Measurements from ENCODE around the gene PRIM1. TPM values are rescaled to one million over a fixed set of nuclear protein-coding genes. Genes with fewer than 3 reads are reported as not detected.
A peak's percentile ranks its signal among the peaks of the same experiment; 100 is the strongest.

Gene PRIM1
- total and polyA plus RNA-seq, 2 of the 13 experiments (the other 11 are each of a cell fraction or from before 2014, with no cell fraction given) = 30.0 to 47.3 TPM

- peak; percentile 97 for TF ChIP-seq ZNF687 (CRISPR knock-in tag; IDR thresholded peaks at IDR 0.05)
- TF ChIP-seq ARNT2 (CRISPR knock-in tag; IDR thresholded peaks at IDR 0.05; ENCODE audit: low read depth) = peak; percentile 83; the same call in 1 of the 2 replicates
- TF ChIP-seq HOXA5 (CRISPR knock-in tag; IDR thresholded peaks at IDR 0.05) = peak; percentile 90; the same call in 1 of the 2 replicates
- TF ChIP-seq ZNF773 (CRISPR knock-in tag; IDR thresholded peaks at IDR 0.05; ENCODE audit: borderline replicate concordance) = no peak
- TF ChIP-seq THYN1 (CRISPR knock-in tag; IDR thresholded peaks at IDR 0.05; ENCODE audit: borderline replicate concordance, low read depth) = no peak
- TF ChIP-seq E2F5 (CRISPR knock-in tag; conservative IDR thresholded peaks at IDR 0.05) = no peak; the same call in 1 of the 2 replicates
- TF ChIP-seq, protein P1, sequence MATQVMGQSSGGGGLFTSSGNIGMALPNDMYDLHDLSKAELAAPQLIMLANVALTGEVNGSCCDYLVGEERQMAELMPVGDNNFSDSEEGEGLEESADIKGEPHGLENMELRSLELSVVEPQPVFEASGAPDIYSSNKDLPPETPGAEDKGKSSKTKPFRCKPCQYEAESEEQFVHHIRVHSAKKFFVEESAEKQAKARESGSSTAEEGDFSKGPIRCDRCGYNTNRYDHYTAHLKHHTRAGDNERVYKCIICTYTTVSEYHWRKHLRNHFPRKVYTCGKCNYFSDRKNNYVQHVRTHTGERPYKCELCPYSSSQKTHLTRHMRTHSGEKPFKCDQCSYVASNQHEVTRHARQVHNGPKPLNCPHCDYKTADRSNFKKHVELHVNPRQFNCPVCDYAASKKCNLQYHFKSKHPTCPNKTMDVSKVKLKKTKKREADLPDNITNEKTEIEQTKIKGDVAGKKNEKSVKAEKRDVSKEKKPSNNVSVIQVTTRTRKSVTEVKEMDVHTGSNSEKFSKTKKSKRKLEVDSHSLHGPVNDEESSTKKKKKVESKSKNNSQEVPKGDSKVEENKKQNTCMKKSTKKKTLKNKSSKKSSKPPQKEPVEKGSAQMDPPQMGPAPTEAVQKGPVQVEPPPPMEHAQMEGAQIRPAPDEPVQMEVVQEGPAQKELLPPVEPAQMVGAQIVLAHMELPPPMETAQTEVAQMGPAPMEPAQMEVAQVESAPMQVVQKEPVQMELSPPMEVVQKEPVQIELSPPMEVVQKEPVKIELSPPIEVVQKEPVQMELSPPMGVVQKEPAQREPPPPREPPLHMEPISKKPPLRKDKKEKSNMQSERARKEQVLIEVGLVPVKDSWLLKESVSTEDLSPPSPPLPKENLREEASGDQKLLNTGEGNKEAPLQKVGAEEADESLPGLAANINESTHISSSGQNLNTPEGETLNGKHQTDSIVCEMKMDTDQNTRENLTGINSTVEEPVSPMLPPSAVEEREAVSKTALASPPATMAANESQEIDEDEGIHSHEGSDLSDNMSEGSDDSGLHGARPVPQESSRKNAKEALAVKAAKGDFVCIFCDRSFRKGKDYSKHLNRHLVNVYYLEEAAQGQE (IDR thresholded peaks at IDR 0.05; ENCODE audit: borderline replicate concordance in 1 of 2, low read depth in 1 of 2, low read length in 2 of 2) = peak in 1 of 2 experiments; percentile 77; a peak in 1 of 4 replicates
- peak; percentile 68; the same call in 1 of the 2 replicates for TF ChIP-seq ZNF790 (CRISPR knock-in tag; IDR thresholded peaks at IDR 0.05; ENCODE audit: borderline replicate concordance)
- TF ChIP-seq, protein P2, sequence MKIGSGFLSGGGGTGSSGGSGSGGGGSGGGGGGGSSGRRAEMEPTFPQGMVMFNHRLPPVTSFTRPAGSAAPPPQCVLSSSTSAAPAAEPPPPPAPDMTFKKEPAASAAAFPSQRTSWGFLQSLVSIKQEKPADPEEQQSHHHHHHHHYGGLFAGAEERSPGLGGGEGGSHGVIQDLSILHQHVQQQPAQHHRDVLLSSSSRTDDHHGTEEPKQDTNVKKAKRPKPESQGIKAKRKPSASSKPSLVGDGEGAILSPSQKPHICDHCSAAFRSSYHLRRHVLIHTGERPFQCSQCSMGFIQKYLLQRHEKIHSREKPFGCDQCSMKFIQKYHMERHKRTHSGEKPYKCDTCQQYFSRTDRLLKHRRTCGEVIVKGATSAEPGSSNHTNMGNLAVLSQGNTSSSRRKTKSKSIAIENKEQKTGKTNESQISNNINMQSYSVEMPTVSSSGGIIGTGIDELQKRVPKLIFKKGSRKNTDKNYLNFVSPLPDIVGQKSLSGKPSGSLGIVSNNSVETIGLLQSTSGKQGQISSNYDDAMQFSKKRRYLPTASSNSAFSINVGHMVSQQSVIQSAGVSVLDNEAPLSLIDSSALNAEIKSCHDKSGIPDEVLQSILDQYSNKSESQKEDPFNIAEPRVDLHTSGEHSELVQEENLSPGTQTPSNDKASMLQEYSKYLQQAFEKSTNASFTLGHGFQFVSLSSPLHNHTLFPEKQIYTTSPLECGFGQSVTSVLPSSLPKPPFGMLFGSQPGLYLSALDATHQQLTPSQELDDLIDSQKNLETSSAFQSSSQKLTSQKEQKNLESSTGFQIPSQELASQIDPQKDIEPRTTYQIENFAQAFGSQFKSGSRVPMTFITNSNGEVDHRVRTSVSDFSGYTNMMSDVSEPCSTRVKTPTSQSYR (CRISPR knock-in tag; IDR thresholded peaks at IDR 0.05; ENCODE audit: borderline replicate concordance) = 0 out of 2 replicates have a peak, but pooled peaks have one; percentile 33
- TF ChIP-seq RFXAP (CRISPR knock-in tag; IDR thresholded peaks at IDR 0.05; ENCODE audit: borderline replicate concordance) = peak; percentile 87
- peak; percentile 92 for TF ChIP-seq KLF6 (CRISPR knock-in tag; IDR thresholded peaks at IDR 0.05)
- no peak for TF ChIP-seq ZNF468 (CRISPR knock-in tag; IDR thresholded peaks at IDR 0.05)
- TF ChIP-seq ZNF710 (CRISPR knock-in tag; IDR thresholded peaks at IDR 0.05; ENCODE audit: borderline replicate concordance) = peak; percentile 67; the same call in 1 of the 2 replicates
Observed at GRCh38 chr12:56724972-56725722, 27.0 kb downstream of the PRIM1 start, which contains the start of gene NACA (continued).
